Right cardiac atrium (tissue), 5 donors: ENCODE measurements around the gene TMEFF2. TPM values are rescaled to one million over a fixed set of nuclear protein-coding genes. Genes with fewer than 3 reads are reported as not detected.

ENCODE experiments used
- ATAC-seq, 2 donors: fragments of 200-7000 bp; cut with Tn5 transposase; one replicate each; pipeline versions ENCODE4 v1.8.0 to v1.9.1; 2020; ENCODE audit warnings: moderate library complexity in 2 of 2, mild to moderate bottlenecking in 1 of 2
- DNase-seq, 3 donors: peaks; one replicate each; pipeline ENCODE4 v3.0.0-alpha.2; 2020
- H3K27ac ChIP-seq: one replicate; pipeline ENCODE4 v1.5.1; 2013; ENCODE audit warnings: mild to moderate bottlenecking, low read length, control low read depth, moderate library complexity
- H3K27me3 ChIP-seq: one replicate; pipeline ENCODE4 v1.6.1; 2013; ENCODE audit not compliant: control insufficient read depth, insufficient read depth
- H3K4me1 ChIP-seq: one replicate; pipeline ENCODE4 v1.6.1; 2013; ENCODE audit warnings: low read length; ENCODE audit not compliant: control insufficient read depth, insufficient read depth
- H3K4me3 ChIP-seq: one replicate; pipeline ENCODE4 v1.5.1; 2013; ENCODE audit warnings: low read length, control low read depth
- H3K9me3 ChIP-seq: one replicate; pipeline ENCODE4 v1.6.1; 2013; ENCODE audit warnings: low read length; ENCODE audit not compliant: control insufficient read depth
- WGBS: extraction: QIAGEN DNeasy Blood & Tissue Kit; methylation state at CpG from one replicate; pipeline ENCODE4 v1.1.7; 2013; 5-methylcytosine and 5-hydroxymethylcytosine counted together
- intact Hi-C, 4 donors: fragments of 100-400 bp; cut with DNase I; formaldehyde crosslinking; loops; one replicate each; pipeline versions ENCODE4 v1.11.0 to v1.14.0; 2022 to 2023
- polyA plus RNA-seq: library from polyadenylated mRNA; stranded (reverse); fragments of 200-250 nt; gene quantifications from one replicate; pipeline ENCODE4 v1.2.3, GENCODE V29; 2013
- total RNA-seq, 4 donors: library from RNA; stranded (reverse); fragmentation: NEBNext Ultra II Directional; extraction: Animal tissue kit (Norgen Biotek cat#: 25700); gene quantifications; one replicate each; pipeline ENCODE4 v1.2.1, GENCODE V29; 2021
- donor health status: healthy with polysubstance abuse.
- donor health status: DM: no; HTN: yes; CAD: no.
- donor health status: DM: no; HTN: no; CAD: no.
- donor health status: DM: no; HTN: yes; CAD: no; lungs with severe emphysema.
- donor health status: DM: yes; HTN: yes; CAD: no.

The TMEFF2 gene
- total and polyA plus RNA-seq, 5 donors = 0.14 to 3.3 (median 1.3) TPM

DNA sequence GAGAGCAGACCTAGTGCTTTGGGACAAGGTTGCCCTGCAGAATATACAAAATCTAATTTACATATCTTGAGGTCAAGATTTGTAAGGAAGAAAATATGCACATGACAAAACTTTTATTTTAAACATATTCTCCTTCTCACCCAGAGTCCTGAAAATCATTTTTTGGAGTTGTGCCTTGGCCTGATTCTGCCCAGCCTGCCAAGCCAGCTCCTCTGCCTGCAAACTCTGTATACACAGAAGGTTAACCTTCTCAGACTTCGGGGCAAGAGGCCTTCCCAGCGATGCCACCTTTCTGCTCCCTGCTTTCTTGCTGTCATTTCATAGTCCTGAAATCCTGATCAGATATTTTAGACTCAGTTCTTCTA lies 252.0 kb downstream of the TMEFF2 start:
- Histone ChIP-seq H3K4me3 (no peak overlapping the region), H3K9me3 (no peaks in the 10 kb centered on the region), H3K27me3 (no peaks in the 10 kb centered on the region), H3K27ac (no peak overlapping the region), H3K4me1 (no peaks in the 10 kb centered on the region)
- ATAC-seq (no peak), DNase-seq (no peak)
- 81% methylated on average over 2 of the region's 2 CpGs for WGBS
- intact Hi-C loops = no loop called here

DNA sequence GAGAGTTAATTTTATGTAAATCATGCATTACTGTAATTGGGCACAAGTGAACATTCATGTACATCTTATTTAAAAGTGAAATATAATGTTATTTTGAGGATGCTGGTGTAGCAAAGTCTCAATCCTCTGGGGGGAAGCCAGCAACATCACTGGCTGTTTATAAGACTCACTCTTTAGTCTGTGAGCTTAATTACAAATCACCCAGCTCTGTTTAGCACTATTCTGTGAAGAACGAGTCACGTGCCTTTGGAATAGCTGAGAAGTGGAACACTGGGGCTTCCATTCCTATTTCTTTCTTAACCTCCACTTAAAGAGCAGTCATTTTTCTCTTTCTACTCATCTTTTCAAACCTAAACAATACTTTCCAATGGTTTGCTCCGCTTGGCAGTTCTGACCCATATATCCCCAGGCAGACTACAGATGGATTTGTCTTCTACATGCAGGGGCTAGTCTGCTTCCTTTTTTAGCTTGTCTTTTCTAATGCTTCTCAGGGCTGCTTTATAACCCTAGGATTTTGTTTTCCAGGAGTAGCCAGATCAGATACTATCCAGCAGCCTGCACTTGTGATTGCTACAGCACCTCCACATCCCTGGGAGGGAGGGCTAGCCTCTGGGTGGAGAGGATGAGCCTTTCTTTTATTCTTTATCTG lies 252.5 kb downstream of the TMEFF2 start:
- H3K27ac ChIP-seq = no peak overlapping the region
- WGBS = 60% methylated on average over 3 of the region's 3 CpGs
- H3K9me3 ChIP-seq = no peaks in the 10 kb centered on the region
- no peaks in the 10 kb centered on the region for H3K4me1 ChIP-seq
- H3K27me3 ChIP-seq = no peaks in the 10 kb centered on the region
- H3K4me3 ChIP-seq = no peak overlapping the region
- intact Hi-C loops = no loop called here
- DNase-seq (no peak), ATAC-seq (peak in 1 of 2 donors; percentile 18)

DNA sequence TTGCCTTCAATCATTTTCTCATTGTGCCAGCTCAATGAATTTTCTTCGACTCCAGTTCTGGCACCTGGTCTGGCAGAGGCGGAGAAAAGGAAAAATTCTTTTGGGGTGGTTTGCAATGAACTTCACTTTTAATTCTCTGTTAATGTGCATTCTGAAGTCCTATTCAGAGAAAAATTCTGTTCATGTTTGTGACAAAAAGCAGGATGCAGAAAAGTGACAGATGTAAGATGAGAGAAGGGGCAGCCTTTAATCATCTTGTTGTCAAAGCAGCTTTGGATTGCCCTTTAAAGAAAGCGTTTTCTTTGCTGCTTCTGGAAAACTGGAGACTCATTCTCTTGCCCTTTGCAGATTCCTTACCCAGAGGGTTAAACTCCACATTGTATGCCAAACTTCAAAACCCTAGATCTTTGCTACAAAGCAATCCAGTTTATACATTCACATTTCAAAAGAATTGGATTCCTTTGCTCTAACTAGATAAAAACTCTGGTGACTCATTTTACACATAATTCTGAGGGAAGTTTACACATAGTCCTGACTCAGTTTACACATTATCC lies 253.3 kb downstream of the TMEFF2 start:
- ATAC-seq = no peak
- peaks cover 2% of the 10 kb centered on the region for H3K4me1 ChIP-seq
- no peak overlapping the region for H3K4me3 ChIP-seq
- DNase-seq = no peak
- H3K27me3 ChIP-seq = no peaks in the 10 kb centered on the region
- no peaks in the 10 kb centered on the region for H3K9me3 ChIP-seq
- intact Hi-C loops = no loop called here
- no peak overlapping the region for H3K27ac ChIP-seq
- WGBS = 81% methylated on average over 3 of the region's 3 CpGs

DNA sequence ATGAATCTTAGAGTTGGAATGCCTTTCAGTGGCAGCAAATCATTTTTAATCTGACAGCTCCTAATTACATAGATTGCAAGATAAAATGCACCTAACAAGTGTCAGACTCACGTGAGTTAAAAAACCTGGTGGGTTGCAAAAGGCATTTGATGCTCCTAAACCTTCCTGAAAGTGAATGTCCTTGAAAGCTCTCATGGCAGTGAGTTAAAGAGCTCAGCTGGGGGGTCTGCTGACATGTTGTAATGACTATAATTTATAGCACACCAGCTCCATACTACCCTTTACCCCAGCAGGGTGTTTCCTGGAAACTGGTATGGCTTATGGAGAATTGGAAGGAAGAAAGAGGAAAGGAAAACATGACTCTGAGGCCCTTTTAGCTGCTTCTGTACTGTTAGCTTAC lies 256.0 kb downstream of the TMEFF2 start:
- intact Hi-C loops = no loop called here
- ATAC-seq (no peak), DNase-seq (no peak)
- Histone ChIP-seq H3K27me3 (no peaks in the 10 kb centered on the region), H3K4me1 (peaks cover 2% of the 10 kb centered on the region), H3K9me3 (no peaks in the 10 kb centered on the region), H3K4me3 (no peak overlapping the region), H3K27ac (no peak overlapping the region)
- 93% methylated on average over 1 of the region's 1 CpG for WGBS

DNA sequence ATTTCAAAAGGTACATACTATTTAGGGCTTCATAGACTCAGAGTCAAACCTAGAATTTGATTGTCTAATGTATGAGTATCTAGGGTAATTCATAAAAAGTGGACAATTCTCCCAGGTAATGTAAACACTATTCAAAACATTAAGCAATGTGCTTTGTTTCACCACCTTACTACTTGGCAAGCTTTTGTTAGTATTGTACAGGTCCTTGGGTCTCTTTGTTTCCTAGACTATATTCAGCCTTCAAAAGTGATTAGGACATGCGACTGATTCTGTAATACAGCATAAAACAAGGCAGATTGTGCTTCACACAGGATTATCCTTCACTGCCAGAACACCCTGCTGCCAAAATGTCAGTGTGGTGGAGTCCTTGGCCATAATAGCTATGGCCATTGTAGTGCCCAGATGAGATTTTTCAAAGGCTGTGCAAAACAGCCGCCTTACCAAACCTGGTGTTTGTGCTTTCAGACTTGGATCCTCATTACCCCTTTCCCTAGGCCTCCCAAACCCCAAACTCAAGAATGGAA lies 257.8 kb downstream of the TMEFF2 start:
- 94% methylated on average over 2 of the region's 2 CpGs for WGBS
- intact Hi-C loops = no loop called here
- Histone ChIP-seq H3K27me3 (no peaks in the 10 kb centered on the region), H3K4me1 (peaks cover 2% of the 10 kb centered on the region), H3K9me3 (no peaks in the 10 kb centered on the region), H3K4me3 (no peak overlapping the region), H3K27ac (no peak overlapping the region)
- DNase-seq (no peak), ATAC-seq (no peak)

DNA sequence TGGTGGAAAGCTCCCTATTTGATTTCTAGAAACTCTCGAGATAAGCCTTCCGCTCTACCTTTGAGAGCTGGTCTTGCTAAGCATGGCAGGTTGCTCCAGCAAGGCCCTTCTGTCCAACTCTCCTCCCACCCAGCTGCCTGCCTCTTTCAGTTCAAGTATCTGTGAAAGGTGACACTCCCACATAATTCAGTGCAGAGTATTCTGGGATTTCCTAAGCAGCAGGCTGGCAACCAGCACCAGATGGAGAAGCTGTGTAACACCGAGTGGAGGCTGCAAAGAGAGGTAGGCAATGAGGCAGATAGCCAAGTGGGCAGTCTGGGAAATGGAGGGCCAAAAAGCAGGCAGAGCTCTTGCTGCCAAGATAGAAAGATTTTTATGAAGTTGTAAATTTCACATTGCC lies 259.5 kb downstream of the TMEFF2 start:
- Histone ChIP-seq H3K4me3 (no peak overlapping the region), H3K9me3 (no peaks in the 10 kb centered on the region), H3K27me3 (no peaks in the 10 kb centered on the region), H3K4me1 (peaks cover 2% of the 10 kb centered on the region), H3K27ac (no peak overlapping the region)
- no peak for ATAC-seq
- 81% methylated on average over 3 of the region's 3 CpGs for WGBS
- no peak for DNase-seq
- intact Hi-C loops = no loop called here

DNA sequence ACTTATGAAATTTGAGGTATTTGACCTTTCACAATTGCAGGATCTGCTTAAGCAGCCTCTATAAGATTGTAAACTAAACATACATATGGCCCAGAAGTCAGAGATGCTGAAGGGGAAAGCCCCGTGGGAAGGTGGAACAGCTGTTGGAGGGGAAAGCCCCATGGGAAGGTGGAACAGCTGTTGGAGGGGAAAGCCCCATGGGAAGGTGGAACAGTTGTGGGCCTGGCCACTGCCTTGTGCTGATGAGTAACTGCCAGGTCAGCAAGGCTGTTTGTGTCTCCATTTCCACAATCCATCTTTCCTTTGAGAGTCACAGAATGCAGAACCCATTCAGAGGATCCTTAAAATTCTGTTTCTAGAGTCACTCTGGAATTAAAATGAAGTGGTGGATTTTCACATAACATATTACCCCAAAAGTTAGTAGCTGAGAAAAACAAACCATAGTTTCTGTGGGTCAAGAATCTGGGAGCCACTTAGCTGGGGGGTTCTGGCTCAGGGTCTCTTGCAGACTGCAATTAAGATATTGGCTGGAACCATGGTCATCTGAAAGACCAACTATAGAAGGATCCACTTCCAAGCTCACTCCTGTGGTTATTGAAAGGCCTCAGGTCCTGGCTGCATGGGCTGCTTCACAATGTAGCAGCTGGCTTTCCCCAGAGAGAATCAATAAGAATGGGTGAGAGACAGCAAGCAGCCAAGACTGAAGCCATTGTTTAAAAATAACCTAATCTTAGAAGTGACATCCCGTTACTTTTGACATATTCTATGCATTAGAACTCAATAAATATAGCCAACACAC lies 261.2 kb downstream of the TMEFF2 start:
- H3K27me3 ChIP-seq = no peaks in the 10 kb centered on the region
- H3K4me1 ChIP-seq = peaks cover 3% of the 10 kb centered on the region
- intact Hi-C loops = no loop called here
- H3K4me3 ChIP-seq = no peak overlapping the region
- ATAC-seq (no peak), DNase-seq (no peak)
- H3K9me3 ChIP-seq = no peaks in the 10 kb centered on the region
- WGBS = 69% methylated on average over 2 of the region's 2 CpGs
- no peak overlapping the region for H3K27ac ChIP-seq

DNA sequence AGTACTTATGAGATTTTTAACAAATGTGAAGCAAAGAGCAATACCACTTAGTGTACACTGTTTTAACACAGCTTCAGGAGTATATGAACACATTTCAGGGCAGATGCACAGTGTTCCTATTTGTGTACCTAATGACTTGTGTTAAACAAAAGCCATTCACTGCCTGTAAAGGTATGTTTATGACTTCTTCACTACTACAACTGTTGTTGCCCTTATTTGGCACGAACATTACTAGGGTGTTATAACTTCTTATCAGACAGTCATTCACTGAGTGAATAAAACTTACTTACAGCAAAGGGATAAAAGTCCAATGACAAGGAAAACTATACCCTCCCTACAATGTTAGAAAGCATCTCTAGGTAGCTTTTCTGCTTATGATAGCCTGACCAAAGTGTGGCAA lies 262.4 kb downstream of the TMEFF2 start:
- ATAC-seq (no peak), DNase-seq (no peak)
- H3K27ac ChIP-seq = no peak overlapping the region
- intact Hi-C loops = no loop called here
- peaks cover 9% of the 10 kb centered on the region for H3K4me1 ChIP-seq
- H3K9me3 ChIP-seq = no peaks in the 10 kb centered on the region
- no peak overlapping the region for H3K4me3 ChIP-seq
- no peaks in the 10 kb centered on the region for H3K27me3 ChIP-seq
- 60% methylated on average over 1 of the region's 1 CpG for WGBS

DNA sequence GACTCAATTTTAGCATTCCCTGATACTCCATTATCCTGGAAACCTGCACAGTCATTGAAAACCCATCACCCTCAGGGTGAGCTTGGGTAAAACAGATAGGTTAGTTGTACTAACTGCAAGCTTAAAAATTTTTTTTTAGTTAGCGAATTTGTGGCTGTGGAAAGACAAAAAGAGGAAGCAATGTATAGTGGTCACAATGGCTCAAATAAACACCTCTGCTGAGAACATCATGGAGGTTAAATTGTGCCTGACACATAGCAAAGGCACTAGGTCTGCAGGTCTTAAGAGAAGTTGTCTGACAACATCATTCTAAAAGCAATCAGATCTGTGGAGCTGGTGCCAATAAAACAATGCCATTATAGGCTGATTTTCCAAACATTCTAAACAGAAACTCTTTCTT lies 263.4 kb downstream of the TMEFF2 start:
- no peak overlapping the region for H3K27ac ChIP-seq
- WGBS = 82% methylated on average over 1 of the region's 1 CpG
- intact Hi-C loops = no loop called here
- DNase-seq (no peak), ATAC-seq (no peak)
- peaks cover 8% of the 10 kb centered on the region for H3K4me1 ChIP-seq
- no peak overlapping the region for H3K4me3 ChIP-seq
- H3K27me3 ChIP-seq = no peaks in the 10 kb centered on the region
- no peaks in the 10 kb centered on the region for H3K9me3 ChIP-seq

DNA sequence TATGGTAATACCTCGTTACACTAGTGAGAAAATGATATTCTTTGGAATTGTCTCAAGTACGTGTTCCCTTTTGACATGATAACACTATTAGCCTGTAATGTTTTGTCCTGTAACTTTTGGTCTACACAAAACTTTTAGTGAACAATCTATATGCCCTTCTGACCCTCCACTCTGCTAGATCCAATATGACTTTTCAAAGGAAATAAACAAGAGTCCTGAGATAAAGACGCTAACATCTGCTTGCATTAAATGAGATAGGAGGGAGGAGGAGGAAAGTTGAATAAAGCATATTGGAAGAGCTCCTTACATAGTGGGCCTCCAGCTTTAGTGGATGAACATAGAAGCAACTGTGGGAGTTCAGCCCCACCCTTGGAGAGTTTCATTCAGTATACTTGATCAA lies 264.5 kb downstream of the TMEFF2 start:
- no peak overlapping the region for H3K4me3 ChIP-seq
- no peak overlapping the region for H3K27ac ChIP-seq
- no peaks in the 10 kb centered on the region for H3K27me3 ChIP-seq
- DNase-seq = no peak
- ATAC-seq = no peak
- H3K4me1 ChIP-seq = peaks cover 8% of the 10 kb centered on the region
- H3K9me3 ChIP-seq = no peaks in the 10 kb centered on the region
- WGBS = 72% methylated on average over 3 of the region's 3 CpGs
- intact Hi-C loops = no loop called here

DNA sequence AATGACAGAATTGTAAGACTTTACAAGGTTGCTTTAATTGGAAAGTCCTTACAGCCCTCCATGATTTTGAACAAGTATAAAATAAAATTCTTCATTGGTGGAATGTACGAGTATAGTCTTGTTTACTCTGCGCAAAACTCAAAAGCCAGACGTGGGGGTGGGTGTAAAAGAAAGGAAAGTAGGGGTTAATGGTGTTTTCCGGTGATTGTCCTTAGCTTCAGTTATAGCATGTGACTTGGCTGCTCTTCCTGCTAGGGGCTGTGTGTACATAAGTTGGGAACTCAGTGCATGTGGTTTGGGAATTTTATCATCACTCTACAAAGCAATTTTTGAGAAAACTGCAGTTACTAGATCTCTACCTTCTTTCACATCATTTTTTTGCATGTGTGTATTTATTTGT lies 265.4 kb downstream of the TMEFF2 start:
- Histone ChIP-seq H3K9me3 (no peaks in the 10 kb centered on the region), H3K4me1 (peaks cover 8% of the 10 kb centered on the region), H3K27me3 (no peaks in the 10 kb centered on the region), H3K4me3 (no peak overlapping the region), H3K27ac (no peak overlapping the region)
- intact Hi-C loops = no loop called here
- no peak for DNase-seq
- WGBS = 46% methylated on average over 4 of the region's 4 CpGs
- peak; percentile 61 to 80 for ATAC-seq
